Measurements from ENCODE around the gene CSNK1G1.

DNA sequence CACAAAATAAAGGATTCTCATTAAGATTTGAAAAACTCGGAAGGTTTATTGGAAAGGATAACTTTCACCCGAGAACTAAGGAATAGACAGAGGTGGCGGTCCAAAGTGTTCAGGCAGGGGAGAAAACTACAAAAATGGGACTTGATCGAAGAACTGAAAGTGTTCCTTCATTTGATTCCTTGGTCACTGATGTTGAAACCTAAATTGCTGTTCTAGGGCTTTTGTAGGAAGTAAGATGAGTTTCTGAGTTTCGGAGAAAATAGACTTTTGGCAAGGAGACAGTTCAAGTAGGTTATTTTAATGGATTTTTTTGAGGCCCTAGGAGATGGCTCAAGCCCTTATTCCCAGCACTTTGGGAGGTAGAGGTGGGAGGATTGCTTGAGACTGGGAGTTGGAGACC is 33.1 kb upstream of the CSNK1G1 start:
- TF ChIP-seq POLR2AphosphoS5 (IDR thresholded peaks at IDR 0.05; ENCODE audit: low read depth, low read length) = no peak
- no peak for TF ChIP-seq POLR2A (IDR thresholded peaks at IDR 0.05; ENCODE audit: low read depth, low read length)
- no peak for TF ChIP-seq TAF1 (IDR thresholded peaks at IDR 0.05; ENCODE audit: borderline replicate concordance, low read depth, low read length)
